CD4-positive, alpha-beta T cell treated with Interferon alpha-2 for 1 hour (primary cell): Measurements from ENCODE around the gene MGP.
A peak's percentile ranks its signal among the peaks of the same experiment; 100 is the strongest.

ENCODE experiments used
- DNase-seq, 2 donors: peaks; one replicate each; pipeline ENCODE4 v3.0.0-alpha.2; 2020 to 2022

Gene MGP

GRCh38 chr12:14902465-14902864 is 16.8 kb upstream of the MGP start:
- DNase-seq: no peak

DNA sequence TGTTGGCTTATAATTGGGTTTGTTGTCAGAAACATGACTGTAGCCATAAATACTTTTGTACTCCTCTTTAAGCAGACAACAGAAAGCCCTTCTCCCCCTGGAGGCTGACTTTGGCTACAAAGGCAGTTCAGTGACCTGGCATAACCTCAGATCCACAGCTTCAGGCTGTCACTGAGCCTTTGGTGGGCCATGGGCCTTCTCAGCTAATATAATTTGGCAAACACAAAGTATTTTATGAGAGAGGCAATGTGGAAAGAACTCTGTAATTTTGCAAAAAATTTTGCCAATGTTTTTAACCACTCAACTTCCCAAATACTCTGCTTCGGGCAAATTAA is 15.5 kb upstream of the MGP start:
- no peak for DNase-seq

GRCh38 chr12:14900521-14901227 is 15.0 kb upstream of the MGP start:
- DNase-seq: no peak

GRCh38 chr12:14896521-14897169 is 11.0 kb upstream of the MGP start:
- no peak for DNase-seq

DNA sequence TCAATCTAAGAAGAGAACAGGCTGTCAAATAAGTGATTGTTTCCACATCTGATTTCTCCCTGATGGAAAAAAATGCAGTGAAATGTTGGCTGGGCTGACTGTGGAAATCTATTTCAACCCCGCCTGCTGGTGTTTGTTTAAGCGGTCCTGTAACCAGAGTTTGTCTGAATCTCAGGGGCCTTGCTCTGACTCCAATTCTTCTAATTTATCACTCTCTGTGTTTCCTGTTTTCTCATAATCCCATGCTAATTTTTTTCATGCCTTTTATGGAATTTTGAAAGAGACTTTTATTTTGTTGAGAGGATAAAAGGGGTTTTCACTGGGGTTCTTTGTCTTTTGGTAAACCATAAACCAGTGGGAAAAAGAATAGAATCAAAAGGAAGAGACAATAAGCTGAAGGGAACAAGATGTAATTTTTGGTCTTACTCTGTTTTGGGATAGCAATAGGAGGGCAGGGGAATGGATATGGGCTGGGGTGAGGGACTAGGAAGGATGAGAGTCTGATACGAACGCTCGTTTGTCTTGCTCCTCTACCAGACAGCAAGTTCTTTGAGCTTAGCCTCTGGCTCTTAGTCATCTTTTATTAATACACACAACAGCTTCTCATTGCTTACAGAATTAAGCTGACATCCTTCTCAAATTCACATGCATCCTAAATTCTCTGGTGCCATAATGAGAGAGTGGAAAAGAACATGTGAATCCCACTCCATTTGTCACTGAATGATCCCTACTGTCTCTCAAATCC is 8.0 kb upstream of the MGP start:
- DNase-seq: no peak

GRCh38 chr12:14892726-14893505 is 7.3 kb upstream of the MGP start:
- DNase-seq: no peak

GRCh38 chr12:14890701-14891100 is 5.0 kb upstream of the MGP start:
- DNase-seq: no peak

DNA sequence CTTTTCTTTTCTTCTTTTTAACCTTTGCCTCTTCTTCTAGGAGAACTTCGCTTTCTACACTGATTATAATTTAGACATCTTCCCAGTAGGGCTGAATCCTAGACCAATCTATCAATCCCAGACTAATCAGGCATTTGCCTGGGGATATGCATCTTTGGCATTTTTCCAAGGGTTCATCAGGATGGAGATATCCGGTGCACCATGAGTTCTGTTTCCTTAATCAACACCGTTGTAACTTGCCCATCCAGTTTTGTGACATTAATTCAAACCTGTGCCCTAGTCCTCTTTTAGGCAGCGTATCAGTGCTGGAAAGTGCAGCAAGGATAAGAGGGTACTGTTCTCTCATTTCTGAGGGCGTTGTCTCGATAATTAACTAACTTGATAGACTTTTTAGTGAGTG is 617 bp upstream of the MGP start:
- DNase-seq: no peak

- DNase-seq: peak; percentile 82 to 83
Measured at GRCh38 chr12:14884458-14884878, 1.2 kb downstream of the MGP start.

DNA sequence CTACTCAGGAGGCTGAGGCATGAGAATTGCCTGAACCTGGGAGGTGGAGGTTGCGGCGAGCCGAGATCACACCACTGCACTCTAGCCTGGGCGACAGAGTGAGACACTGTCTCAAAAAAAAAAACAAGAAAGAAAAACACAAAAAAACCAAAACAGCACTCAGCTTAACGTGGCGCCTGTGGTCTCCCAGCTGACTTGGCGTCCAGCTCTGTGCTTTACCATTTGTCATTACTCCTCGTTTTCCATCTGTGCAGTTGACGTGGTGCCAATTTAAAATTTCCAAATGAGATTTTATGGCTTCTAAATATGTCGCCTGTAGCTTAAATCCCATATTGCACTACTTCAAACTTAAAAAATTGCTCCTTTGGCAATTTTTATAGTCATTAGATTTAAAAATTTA is 2.0 kb downstream of the MGP start:
- DNase-seq: no peak

DNA sequence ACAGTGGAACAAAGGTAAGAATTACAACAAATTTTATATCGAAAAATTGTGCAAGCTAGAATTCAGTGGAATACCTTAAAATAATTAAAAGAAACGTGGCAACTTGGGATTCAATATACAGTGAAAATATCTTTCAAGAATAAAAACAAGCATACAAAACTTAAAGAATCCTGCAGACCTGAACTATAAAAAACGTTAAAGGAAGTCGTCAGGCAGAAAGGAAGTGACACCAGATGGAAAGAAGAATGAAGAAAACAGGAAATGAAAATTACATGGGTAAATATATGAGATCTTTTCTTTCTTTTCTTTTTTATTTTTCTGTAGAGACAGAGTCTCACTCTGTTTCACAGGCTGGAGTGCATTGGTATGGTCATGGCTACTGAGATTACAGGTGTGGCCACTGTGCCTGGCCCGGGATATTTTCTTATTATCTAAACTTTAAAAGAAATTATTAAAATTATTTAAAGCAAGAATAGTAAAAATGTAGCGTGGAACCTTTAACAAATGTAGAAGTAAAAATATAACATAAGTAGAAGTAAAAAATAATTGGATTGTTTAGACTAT is 4.7 kb downstream of the MGP start:
- no peak for DNase-seq

DNA sequence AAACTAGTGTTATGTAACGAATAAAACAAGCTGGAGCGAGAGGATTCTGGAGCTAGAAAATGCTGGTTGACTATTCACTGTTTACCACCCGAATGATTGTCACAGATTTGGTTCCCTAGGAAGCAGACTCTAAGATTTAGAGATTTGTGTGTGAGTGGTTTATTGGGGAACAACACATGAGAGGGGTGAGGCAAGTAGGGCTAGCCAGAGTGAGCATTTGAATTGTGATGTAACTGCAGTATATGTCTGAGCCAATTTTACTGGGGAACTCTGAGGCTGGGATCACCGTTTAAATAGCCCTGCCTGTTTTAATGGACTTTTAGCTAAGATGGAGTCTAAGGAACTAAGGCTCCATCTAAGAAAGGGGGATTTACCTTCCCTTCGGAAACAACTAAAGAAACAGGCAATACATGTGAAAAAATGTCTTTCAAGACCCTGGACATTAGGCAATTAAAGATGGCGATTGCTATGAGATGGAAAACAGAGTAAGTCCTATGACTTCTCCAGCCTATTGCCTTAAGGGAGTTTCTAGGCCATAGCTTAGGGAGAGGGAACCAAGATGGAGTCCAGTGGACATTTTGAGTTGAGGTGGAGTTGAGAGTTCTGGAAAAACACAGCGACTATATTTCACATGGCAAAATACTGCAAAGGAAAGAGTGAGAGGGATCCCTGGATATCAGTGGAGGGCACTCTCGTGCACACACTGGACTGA is 6.3 kb downstream of the MGP start:
- DNase-seq: no peak

DNA sequence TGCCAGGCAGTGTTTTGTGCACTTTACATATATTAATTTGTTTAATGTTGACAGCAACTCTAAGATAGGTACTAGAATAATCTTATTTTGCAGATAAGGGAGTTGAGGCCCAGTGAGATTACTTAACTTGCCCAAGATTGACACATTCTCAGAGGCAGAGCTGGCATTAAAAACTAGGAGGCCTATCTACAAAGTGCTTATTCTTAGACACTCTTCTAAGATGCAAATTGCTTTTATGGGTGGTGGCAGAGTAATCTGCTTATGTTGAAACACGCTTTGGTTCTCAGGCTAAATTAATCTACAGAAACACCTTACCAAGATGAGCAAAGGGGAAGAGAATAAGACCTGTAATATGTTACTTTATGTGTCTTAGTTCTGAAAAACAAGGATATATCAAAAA is 7.2 kb downstream of the MGP start:
- no peak for DNase-seq

DNA sequence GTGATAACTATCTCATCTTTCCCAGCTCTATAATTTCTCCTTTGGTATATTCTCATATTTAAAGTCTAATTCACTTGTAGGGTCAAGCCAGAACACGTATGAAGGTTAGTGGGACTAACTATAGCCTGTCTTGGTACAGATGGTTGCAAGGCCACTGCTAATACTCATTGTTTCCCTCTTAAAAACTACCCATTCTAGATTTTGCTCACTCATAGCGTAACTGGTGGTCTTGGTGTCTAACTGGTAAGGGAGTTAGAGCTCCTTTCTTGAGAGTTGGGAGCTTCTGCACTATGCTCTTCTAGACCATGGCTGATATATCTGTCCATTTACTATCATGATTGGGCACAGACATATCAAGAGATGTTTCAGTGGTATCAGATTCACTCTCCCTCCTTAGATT is 8.8 kb downstream of the MGP start:
- DNase-seq: no peak

DNA sequence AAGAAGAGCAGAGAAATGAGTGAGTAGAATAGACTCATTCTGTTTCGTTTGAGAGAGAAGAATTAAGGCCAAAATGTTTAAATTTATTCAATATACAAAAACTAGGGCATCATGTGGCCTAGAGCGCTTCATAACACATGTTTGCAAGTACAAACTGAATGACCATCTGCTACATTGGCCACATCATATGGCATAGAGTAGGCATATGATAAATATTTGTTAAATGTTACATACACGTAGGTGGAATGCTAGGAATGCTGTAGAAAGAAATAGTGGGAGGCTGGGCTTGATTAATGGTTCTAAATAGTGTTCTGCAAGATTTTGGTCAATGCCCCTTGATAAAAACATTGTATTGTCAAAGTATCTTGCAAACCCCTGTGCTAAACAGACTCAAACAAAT is 10.8 kb downstream of the MGP start:
- no peak for DNase-seq

DNA sequence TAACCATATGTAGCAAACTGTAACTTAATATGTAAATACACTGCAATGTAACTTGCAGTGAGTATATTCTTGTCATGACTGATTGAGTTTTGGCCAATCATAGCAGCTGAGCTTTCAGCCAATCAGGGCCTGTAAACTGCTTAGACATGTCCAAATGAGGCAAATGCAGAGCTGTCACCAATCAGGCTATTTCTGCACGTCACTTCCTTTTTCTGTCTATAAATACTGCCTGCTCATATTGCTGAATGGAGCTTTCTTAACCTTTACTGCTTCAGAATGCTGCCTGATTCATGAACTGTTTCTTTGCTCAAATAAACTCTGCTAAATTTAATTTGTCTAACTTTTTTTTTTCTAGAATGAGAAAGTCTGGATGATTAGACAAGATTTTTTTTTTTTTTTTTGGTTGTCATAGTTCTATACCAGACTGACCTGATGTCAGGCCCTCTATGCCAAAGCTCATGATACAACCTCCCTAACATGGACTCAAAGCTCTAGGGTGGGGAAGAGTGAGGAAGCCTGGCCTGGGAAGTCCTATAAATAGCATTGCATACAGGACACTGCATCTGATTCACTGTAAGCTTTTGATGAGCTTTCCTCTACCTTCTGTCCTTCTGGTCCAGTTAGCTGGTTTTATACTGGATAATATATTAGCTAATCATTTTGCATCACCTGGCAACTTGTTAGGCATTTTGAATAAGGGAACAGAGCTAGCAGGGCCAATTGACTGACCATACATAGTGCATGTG is 12.0 kb downstream of the MGP start:
- no peak for DNase-seq

DNA sequence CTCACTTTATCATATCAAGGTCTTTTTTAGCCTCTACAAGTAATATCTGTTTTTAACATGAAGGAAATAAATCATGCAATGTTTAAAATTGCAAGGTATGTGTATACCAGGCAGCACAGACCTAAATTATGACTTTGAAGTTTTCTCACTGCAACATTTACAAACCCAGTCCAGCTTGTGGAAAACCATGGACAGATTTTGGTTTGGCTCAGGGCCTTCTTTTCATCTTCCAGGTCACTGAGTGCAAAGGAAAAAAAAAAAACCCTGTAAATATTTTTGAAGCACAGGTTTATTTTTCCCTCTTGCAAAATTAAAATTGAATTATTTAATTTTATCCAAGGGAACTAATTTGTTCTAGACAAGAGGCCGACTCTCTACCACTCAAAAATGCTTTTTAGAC is 13.8 kb downstream of the MGP start:
- no peak for DNase-seq

- no peak for DNase-seq
Measured at GRCh38 chr12:14871247-14871646, 14.4 kb downstream of the MGP start.

- no peak for DNase-seq
Measured at GRCh38 chr12:14868916-14869506, 16.6 kb downstream of the MGP start.

GRCh38 chr12:14860490-14860889 is 25.2 kb downstream of the MGP start:
- no peak for DNase-seq

GRCh38 chr12:14858513-14858912 is 27.1 kb downstream of the MGP start:
- no peak for DNase-seq
